Activated CD8-positive, alpha-beta T cell treated with anti-CD3 and anti-CD28 coated beads for 36 hours (primary cell): ENCODE data around the gene TASP1. TPM values are rescaled to one million over a fixed set of nuclear protein-coding genes. Genes with fewer than 3 reads are reported as not detected.

Experiments used
- ATAC-seq: fragments of 200-7000 bp; cut with Tn5 transposase; one replicate; pipeline ENCODE4 v1.10.0; 2021; ENCODE audit warnings: mild to moderate bottlenecking, moderate library complexity
- CTCF ChIA-PET: fragments of 350-600 bp; sonication (Branson Sonifier 250); formaldehyde crosslinking; loops from one replicate; lab custom pipeline; 2021; ENCODE audit warnings: antibody characterized with exemption; lab: Charles Lee
- POLR2A ChIA-PET: fragments of 350-600 bp; sonication (Branson Sonifier 250); formaldehyde crosslinking; loops from one replicate; lab custom pipeline; 2021; ENCODE audit warnings: antibody characterized with exemption; lab: Charles Lee
- DNase-seq: peaks from one replicate; pipeline ENCODE4 v3.0.0-alpha.2; 2020
- H3K27ac Mint-ChIP-seq: one replicate; pipeline ENCODE4 v1.8.0; 2021; ENCODE audit warnings: mild to moderate bottlenecking, mixed read lengths
- H3K27me3 Mint-ChIP-seq: one replicate; pipeline ENCODE4 v1.8.0; 2021; ENCODE audit warnings: mixed read lengths
- H3K36me3 Mint-ChIP-seq: one replicate; pipeline ENCODE4 v1.8.0; 2021; ENCODE audit warnings: low read depth, mixed read lengths
- H3K4me1 Mint-ChIP-seq: one replicate; pipeline ENCODE4 v1.8.0; 2021; ENCODE audit warnings: low read depth, mixed read lengths
- H3K4me3 Mint-ChIP-seq: one replicate; pipeline ENCODE4 v1.8.0; 2021; ENCODE audit warnings: mild to moderate bottlenecking, moderate library complexity, mixed read lengths
- H3K9me3 Mint-ChIP-seq: one replicate; pipeline ENCODE4 v1.8.0; 2021; ENCODE audit warnings: mixed read lengths
- intact Hi-C: fragments of 100-400 bp; cut with micrococcal nuclease; formaldehyde crosslinking; loops from one replicate; pipeline ENCODE4 v1.10.0; 2022
- total RNA-seq, 2 experiments: library from RNA; stranded (reverse); gene quantifications; one replicate each; pipeline ENCODE4 v1.2.3, GENCODE V29; 2021
- TF ChIP-seq, protein P1 (sequence below): fragments of 200-600 bp; IDR thresholded peaks from one replicate; pipeline ENCODE4 v1.8.0; 2022; ENCODE audit warnings: antibody characterized with exemption, mild to moderate bottlenecking

Gene TASP1
- total RNA-seq, 2 experiments from 2014 or later, result 8.7 to 8.8 TPM

DNA sequence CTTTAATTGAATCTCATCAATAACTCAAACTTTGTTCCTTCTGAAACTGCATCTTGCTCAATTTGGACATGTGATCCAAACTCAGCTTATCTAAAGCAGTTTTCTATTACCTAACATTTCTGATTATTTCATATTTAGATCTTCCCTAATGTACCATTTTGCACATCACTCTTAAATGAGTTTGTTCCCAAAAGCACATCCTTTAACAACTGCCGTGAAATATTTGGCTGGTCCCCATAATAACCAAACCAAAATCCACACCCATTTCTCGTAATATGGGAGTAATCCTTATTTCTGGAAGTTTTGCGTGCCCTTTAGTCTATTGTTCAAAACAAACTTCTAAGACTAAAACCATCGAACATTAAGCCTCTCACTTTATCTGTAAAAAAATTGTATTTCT is 94.9 kb downstream of the TASP1 start:
- ATAC-seq, result no peak
- H3K9me3 Mint-ChIP-seq, result no peaks in the 10 kb centered on the region
- H3K4me1 Mint-ChIP-seq, result no peaks in the 10 kb centered on the region
- intact Hi-C loops, result no loop called here
- H3K27me3 Mint-ChIP-seq, result no peaks in the 10 kb centered on the region
- ChIA-PET POLR2A (no interaction called here), CTCF (interaction anchor here (1.1 to 4.2 kb wide), 3 partner anchors 82 to 425 kb away, joined by 3 to 30 read pairs (median 4); no protein-coding TSS in a partner anchor)
- no peak for DNase-seq
- TF ChIP-seq, protein P1, sequence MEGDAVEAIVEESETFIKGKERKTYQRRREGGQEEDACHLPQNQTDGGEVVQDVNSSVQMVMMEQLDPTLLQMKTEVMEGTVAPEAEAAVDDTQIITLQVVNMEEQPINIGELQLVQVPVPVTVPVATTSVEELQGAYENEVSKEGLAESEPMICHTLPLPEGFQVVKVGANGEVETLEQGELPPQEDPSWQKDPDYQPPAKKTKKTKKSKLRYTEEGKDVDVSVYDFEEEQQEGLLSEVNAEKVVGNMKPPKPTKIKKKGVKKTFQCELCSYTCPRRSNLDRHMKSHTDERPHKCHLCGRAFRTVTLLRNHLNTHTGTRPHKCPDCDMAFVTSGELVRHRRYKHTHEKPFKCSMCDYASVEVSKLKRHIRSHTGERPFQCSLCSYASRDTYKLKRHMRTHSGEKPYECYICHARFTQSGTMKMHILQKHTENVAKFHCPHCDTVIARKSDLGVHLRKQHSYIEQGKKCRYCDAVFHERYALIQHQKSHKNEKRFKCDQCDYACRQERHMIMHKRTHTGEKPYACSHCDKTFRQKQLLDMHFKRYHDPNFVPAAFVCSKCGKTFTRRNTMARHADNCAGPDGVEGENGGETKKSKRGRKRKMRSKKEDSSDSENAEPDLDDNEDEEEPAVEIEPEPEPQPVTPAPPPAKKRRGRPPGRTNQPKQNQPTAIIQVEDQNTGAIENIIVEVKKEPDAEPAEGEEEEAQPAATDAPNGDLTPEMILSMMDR, result no peak
- no peaks in the 10 kb centered on the region for H3K36me3 Mint-ChIP-seq
- no peak overlapping the region for H3K27ac Mint-ChIP-seq
- H3K4me3 Mint-ChIP-seq, result no peak overlapping the region

DNA sequence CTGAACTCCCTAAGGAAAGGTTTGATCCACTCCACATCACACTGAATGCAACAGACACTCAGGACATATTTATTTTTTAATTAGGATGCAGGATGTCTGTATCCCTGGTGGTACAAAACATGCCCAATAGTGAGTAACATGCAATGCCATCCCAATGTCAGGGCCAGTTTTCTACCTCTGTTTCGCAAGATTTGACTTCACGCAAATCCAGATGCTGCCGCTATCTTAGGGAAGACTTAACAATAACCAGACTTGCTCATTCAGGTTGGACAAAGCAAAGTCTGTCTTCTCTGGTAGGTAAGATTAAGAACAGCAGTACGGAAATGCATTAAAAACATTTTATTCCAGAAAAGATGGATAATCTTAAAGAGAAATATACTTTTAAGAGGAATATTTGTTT is 103.1 kb downstream of the TASP1 start:
- ATAC-seq (no peak), DNase-seq (no peak)
- CTCF ChIA-PET, result interaction anchor here (1.5 kb wide), 1 partner anchor 12 kb away, joined by 11 read pairs; no protein-coding TSS in a partner anchor
- no peaks in the 10 kb centered on the region for H3K27me3 Mint-ChIP-seq
- H3K4me1 Mint-ChIP-seq, result no peaks in the 10 kb centered on the region
- TF ChIP-seq, protein P1, result no peak
- H3K27ac Mint-ChIP-seq, result no peak overlapping the region
- H3K36me3 Mint-ChIP-seq, result peaks cover 15% of the 10 kb centered on the region
- POLR2A ChIA-PET, result no interaction called here
- intact Hi-C loops, result no loop called here
- H3K4me3 Mint-ChIP-seq, result no peak overlapping the region
- H3K9me3 Mint-ChIP-seq, result no peaks in the 10 kb centered on the region

DNA sequence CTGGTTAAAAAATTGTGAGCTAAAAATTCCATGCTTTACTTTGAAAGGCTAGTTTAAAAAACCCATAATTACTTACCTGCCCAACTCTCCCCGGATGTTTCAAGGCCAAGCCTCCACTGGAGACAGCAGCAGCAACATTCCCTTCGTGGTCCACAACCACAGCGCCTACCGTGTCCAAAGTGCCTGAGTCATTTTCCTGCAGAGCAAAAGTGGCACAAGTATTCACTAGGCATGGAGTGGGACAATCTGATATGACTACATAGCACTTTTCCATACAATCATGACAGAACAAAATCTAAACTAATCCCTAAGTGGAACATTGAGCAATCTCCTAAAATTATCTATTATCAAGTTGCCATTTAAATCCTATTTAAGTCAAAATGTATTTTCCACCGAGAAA is 104.8 kb downstream of the TASP1 start:
- DNase-seq (no peak), ATAC-seq (no peak)
- H3K36me3 Mint-ChIP-seq, result peaks cover 15% of the 10 kb centered on the region
- POLR2A ChIA-PET, result no interaction called here
- no peak overlapping the region for H3K4me3 Mint-ChIP-seq
- no peak overlapping the region for H3K27ac Mint-ChIP-seq
- CTCF ChIA-PET, result interaction anchor here (0.8 to 2.4 kb wide), 2 partner anchors 8 to 13 kb away, joined by 3 to 19 read pairs; no protein-coding TSS in a partner anchor
- TF ChIP-seq, protein P1, result no peak
- H3K9me3 Mint-ChIP-seq, result no peaks in the 10 kb centered on the region
- H3K4me1 Mint-ChIP-seq, result no peaks in the 10 kb centered on the region
- intact Hi-C loops, result no loop called here
- no peaks in the 10 kb centered on the region for H3K27me3 Mint-ChIP-seq

DNA sequence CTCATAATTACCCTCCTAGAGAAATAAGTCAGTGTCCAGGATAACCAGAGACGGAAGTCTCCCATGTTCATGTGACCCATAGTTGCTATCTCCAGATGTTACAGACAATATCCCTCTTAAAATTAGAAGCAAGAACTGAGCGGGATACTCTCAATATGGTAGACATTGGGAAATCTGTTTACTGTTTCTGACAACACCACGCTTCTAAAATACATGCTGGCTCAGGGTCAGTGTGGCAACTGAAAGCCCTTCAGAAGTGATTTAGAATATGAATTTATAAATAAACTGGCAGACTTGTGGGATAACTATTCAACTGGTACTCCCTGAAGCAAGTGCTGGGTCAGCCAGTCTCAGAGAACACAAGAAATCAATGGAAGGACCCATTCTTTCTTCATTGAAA is 108.6 kb downstream of the TASP1 start:
- H3K9me3 Mint-ChIP-seq, result no peaks in the 10 kb centered on the region
- no peak overlapping the region for H3K4me3 Mint-ChIP-seq
- H3K4me1 Mint-ChIP-seq, result peaks cover 3% of the 10 kb centered on the region
- DNase-seq (no peak), ATAC-seq (no peak)
- TF ChIP-seq, protein P1, result no peak
- no peaks in the 10 kb centered on the region for H3K27me3 Mint-ChIP-seq
- intact Hi-C loops, result no loop called here
- ChIA-PET POLR2A (no interaction called here), CTCF (interaction anchor here (3.6 kb wide), 1 partner anchor 17 kb away, joined by 25 read pairs; no protein-coding TSS in a partner anchor)
- no peak overlapping the region for H3K27ac Mint-ChIP-seq
- peaks cover 41% of the 10 kb centered on the region for H3K36me3 Mint-ChIP-seq

DNA sequence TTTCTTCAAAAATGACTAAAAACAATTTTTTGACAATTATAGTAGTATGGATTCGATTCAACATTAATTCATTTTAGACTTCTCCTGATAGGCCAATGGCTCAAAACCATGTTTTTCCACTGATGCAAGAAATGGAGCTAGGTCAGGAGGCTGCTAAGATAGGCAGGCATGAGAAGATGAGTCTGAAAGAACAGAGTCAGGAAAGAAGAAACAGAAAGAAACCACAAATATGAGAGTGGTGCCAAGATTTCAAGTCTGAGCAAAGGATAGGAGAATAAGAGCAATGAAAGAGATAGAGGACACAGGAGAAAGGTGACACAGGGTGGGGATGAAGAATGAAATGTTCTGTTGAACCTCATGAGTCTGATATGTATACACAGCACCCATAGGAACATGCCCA is 112.2 kb downstream of the TASP1 start:
- intact Hi-C loops, result no loop called here
- ATAC-seq (no peak), DNase-seq (no peak)
- peaks cover 56% of the 10 kb centered on the region for H3K36me3 Mint-ChIP-seq
- H3K4me3 Mint-ChIP-seq, result no peak overlapping the region
- H3K9me3 Mint-ChIP-seq, result peaks cover 2% of the 10 kb centered on the region
- H3K4me1 Mint-ChIP-seq, result peaks cover 3% of the 10 kb centered on the region
- TF ChIP-seq, protein P1, result no peak
- ChIA-PET CTCF (no interaction called here), POLR2A (no interaction called here)
- no peaks in the 10 kb centered on the region for H3K27me3 Mint-ChIP-seq
- H3K27ac Mint-ChIP-seq, result no peak overlapping the region
